IMR-90 (cell line): ENCODE measurements around the gene IL21R. TPM values are rescaled to one million over a fixed set of nuclear protein-coding genes. Genes with fewer than 3 reads are reported as not detected.

Experiments
- polyA plus RNA-seq, 3 experiments: library from polyadenylated mRNA; depleted of rRNA; stranded (reverse); fragments of >200 nt; gene quantifications; 2 replicates each; pipeline ENCODE4 v1.2.3, GENCODE V29; 2012; ENCODE audit warnings: low replicate concordance in 1 of 3
- total RNA-seq: library from RNA; depleted of rRNA; stranded (reverse); fragments of >200 nt; gene quantifications from 2 replicates; pipeline ENCODE4 v1.2.3, GENCODE V29; 2012
- TF ChIP-seq, protein P1 (sequence below): conservative IDR thresholded peaks from 2 replicates; pipeline ENCODE4 v1.5.1; 2012; ENCODE audit warnings: mild to moderate bottlenecking, low read depth, low read length, improper control_type of control experiment

Gene IL21R
- total and polyA plus RNA-seq, 2 of the 4 experiments (the other 2 are of a cell fraction): 0.72 to 0.97 TPM

DNA sequence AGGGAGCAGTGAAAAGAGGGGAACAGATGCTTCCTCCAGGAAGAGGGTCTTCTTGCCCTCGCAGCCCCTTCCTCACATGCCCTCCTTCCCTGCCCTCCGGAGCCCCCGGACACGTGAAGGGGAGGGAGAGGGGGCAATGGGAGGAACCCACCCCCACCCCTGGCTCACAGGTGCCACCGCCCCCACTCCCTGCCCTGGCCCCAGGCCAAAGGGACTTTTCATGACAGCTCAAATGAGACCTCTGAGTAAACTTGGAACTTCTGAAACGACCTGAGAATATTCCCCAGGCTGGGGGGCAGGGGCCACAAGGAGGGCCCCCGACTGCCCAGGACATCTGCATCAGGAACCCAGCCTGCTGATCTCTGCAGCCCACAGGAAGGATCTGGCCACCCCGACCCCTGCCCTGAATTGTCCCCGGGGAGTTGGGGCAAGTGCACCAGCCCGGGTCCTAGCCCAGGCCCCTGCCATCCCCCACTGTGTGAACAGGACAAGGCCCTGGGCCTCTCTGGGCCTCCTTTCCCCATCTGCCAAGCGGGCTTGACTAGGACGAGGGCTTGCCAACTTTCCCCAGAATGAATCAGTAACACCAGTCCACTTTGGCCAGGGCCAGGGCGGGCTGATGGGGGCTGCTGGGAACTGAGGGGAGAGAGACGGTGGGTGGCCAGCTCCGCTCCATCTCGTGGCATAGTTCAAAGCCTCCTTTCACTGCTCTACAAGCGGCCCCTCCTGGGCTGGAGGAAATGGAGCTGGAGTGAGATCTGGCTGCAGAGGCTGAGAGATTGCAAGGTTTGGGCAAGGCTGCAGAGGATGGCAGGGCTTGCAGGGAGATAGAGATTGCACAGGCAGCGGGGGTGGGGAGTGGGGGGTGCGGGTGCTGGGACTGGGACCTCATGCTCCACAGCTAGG lies 3.8 kb downstream of the IL21R start (continued):
- TF ChIP-seq, protein P1, sequence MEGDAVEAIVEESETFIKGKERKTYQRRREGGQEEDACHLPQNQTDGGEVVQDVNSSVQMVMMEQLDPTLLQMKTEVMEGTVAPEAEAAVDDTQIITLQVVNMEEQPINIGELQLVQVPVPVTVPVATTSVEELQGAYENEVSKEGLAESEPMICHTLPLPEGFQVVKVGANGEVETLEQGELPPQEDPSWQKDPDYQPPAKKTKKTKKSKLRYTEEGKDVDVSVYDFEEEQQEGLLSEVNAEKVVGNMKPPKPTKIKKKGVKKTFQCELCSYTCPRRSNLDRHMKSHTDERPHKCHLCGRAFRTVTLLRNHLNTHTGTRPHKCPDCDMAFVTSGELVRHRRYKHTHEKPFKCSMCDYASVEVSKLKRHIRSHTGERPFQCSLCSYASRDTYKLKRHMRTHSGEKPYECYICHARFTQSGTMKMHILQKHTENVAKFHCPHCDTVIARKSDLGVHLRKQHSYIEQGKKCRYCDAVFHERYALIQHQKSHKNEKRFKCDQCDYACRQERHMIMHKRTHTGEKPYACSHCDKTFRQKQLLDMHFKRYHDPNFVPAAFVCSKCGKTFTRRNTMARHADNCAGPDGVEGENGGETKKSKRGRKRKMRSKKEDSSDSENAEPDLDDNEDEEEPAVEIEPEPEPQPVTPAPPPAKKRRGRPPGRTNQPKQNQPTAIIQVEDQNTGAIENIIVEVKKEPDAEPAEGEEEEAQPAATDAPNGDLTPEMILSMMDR: no peak
